Measurements from ENCODE around the gene CACNA1D. TPM values are rescaled to one million over a fixed set of nuclear protein-coding genes. Genes with fewer than 3 reads are reported as not detected.
"Not testable (repeated sequence)": the region's sequence is repeated elsewhere in the genome, so short reads cannot be mapped to it uniquely, and the experiment has no call there.

CACNA1D gene
- total RNA-seq, 1 donor from 2014 or later: 11.6 TPM

DNA sequence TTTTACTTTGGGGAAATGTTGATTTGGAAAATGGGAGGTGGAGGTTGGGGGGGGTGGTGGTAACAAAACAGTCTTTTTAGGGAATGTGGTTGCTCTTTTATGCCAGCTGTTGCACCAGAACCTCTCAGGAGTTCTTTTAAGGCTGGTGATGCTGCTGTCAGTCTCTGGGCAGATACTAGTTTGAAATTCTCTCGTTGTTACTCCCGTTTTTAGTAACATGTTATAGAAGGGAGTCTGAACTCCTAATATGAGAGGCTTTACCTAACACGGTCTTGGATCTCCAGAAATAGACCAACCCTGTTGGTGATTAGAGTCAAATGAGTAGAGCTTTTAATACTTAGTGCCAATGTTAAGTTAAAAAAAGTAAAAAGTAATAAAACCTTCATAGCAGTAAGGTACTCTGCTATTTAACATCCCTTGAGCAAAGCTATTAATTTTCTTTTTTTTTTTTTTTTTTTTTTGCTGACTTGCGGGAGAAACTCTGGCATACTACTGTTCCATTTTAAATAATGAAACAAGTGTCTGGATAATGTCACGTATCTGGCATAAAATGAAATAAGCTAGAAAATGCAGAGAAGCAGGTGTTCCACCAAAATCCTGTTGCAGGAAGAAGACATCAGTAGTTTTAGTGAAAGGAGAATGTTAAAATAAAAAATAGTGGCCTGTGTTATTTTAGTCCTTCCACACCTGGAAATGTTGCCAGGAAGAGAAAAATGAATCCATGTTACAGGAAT, 156.7 kb downstream of the CACNA1D start:
- DNase-seq (ENCODE audit: low spot score): peak; percentile 59

DNA sequence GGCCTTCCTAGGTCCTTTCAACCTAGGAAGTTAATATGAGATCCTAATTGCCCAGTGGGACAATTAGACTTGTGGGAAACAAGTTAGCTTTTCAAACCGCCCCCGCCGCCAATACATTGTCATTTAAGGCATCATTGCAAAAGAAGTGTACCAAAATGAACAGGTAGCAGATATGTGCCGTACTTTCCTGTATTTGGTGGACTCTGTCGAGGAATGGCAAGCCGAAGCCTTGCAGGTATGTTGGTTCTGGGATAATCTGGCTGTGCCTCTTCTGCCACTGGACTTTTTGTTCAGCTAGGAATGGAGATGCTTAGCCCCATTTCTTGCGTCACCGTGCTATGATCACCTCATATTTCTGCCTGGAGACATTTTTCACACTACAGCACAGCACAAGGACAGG, 157.5 kb downstream of the CACNA1D start:
- DNase-seq (ENCODE audit: low spot score): no peak

DNA sequence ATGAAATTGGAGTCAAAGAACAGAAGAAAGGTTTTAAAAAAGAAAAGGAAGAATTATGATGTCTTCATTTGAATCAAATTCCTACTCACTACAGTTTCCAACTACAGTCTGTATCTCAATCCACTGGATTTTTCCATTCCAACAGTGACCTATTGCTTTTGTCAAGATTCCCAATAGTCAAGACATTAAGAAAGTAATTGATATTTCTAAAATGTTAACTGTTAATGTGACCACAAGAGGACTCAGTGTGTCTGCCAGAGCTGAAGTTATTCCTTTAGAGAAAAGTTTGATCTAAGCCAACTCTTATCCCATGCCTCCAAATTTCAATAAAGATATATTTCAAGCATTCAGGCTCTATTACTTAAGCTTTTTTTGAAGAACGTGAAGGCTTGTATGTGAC, 163.2 kb downstream of the CACNA1D start:
- DNase-seq (ENCODE audit: low spot score): no peak

DNA sequence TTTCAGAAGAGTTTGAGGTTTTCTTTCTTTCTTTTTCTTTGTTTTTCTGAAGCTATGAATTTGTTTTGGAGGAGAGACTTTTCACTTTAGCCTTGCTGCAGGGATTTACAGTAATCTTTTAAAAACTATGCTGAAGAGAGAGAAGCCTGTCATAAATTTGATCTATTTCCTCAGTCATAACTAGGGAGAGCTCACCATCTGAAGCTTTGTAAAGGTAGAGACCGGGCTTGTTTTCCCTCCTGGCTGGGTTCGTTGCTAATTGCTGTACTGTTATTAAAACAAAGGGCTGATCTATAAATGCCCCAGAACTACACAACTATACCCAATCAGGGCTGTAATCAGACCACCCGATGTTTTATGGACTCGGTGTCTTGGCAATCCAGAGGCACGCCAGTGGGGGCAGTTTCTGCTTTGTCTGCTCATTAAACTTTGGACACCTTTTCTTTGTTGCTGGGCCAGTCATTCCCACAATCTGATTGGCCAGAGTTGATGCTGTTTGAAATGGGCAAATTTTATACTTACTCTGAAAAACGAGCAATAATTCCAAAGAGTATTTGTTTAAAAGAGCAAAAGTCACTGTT, 164.3 kb downstream of the CACNA1D start:
- no peak for DNase-seq (ENCODE audit: low spot score)

DNA sequence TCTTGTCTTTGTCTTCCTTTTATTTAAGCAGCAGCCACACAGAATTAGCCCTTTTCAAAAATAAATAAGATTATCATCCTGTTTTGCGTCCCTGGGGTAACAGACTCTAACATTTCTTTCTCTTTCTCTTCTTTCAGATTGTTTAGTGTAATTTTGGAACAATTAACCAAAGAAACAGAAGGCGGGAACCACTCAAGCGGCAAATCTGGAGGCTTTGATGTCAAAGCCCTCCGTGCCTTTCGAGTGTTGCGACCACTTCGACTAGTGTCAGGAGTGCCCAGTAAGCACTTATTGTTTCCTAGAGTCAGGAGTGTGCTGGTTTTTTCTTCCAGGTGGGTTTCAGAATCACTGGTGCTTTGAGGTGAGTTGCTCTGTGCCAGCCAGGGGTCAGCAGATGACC, 165.6 kb downstream of the CACNA1D start:
- DNase-seq (ENCODE audit: low spot score): no peak

DNA sequence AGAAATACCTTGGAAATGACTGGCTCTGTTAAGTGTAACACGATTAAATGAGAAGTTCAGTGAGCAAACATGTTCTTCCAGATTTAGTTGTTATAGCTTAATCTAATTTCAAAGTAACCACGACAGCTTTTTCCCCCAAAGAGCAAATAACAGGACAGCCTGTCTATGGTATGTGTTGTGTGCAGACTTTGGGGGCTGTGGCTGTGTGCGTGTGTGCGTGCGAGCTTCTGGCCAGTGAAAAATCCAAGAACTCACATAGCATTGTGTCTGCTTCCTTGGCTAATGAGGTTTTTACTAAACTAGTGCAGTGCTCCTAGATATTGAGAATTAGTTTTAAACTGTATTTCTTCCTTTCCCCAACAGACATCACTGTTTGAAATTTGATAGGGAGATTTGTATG, 167.1 kb downstream of the CACNA1D start:
- DNase-seq (ENCODE audit: low spot score): no peak

DNA sequence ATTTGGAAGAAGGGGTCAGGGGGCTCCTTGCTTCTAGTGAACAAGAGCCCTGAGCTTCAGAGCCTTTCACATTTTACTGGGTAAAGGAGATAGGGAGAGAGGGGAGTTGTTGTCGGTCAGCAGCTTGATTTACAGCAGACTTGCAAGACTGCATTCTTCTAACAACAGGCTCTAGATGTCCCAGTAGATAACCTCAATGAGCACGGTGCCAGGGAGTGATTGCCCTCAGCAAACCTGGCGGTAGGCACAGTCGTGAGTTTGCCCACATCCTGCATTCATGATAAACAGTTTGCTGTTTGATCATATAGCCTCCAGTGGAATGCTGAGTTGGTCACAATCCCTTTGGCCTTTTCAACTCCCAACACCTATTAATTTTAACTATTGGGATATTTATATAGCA, 170.4 kb downstream of the CACNA1D start:
- not testable (repeated sequence) for DNase-seq (ENCODE audit: low spot score)

DNA sequence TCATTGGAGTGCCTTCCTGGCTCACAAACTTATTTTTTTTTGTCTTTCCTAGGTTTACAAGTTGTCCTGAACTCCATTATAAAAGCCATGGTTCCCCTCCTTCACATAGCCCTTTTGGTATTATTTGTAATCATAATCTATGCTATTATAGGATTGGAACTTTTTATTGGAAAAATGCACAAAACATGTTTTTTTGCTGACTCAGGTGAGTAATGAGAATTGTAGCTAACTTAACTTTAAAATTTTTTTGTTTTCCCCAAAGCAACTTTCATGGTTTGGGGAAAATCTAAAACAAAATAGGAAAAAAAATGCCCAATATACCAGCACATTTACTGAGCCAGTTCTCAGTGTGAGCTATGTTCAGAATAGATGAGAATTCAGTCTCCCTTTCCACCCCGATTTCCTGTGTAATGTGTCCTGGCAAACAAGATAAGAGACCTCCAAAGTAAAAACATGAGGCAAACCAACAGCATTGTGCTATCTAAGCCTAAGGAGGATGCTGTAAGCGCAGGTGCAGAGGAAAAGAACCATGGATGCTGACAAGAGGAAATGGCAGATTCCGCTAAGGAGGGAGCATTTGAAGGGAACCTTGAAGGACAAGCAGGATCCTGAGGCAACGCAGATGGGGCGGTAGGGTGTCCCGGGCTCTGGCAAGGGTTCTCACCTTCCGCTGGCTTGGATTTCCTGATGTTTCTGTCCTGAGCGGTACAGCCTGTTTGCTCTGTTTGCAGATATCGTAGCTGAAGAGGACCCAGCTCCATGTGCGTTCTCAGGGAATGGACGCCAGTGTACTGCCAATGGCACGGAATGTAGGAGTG, 171.4 kb downstream of the CACNA1D start:
- no peak for DNase-seq (ENCODE audit: low spot score)

DNA sequence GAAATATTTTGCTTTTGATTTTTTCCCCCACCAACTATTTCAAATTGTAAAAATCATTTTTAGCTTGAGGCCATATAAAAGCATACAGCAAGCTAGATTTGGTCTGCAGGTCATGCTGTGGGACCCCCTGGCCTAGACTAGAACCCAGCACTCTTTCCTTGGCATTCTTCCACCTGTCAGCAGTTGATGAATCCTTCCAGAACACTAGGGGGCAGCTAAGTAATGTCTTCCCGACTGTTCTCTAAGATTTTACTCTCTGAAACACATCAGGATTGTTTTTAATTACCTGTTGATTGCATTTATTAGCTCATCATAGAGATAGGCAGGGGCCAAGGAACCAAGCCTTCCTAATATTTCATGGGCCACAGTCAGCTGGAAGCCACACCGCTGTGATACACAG, 174.5 kb downstream of the CACNA1D start:
- DNase-seq (ENCODE audit: low spot score): no peak

DNA sequence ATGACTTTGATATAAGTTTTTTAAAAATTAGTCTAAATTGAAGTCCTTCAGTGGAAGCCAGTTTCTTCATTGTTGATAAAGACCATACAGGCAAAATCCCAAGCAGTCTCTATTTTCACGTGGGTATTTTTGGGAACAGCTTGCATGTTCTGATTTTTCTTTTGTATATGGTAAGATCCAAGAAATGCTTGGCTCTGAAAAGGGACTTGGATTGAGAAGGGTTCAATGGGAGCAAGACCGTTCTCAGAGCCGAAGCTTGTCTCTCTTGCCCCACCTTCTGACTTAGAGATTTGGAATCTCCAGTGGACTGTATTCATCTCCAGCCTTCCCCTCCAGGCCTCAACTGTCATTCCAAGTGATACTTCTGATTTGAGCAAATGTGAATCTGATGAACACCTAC, 176.3 kb downstream of the CACNA1D start:
- no peak for DNase-seq (ENCODE audit: low spot score)

DNA sequence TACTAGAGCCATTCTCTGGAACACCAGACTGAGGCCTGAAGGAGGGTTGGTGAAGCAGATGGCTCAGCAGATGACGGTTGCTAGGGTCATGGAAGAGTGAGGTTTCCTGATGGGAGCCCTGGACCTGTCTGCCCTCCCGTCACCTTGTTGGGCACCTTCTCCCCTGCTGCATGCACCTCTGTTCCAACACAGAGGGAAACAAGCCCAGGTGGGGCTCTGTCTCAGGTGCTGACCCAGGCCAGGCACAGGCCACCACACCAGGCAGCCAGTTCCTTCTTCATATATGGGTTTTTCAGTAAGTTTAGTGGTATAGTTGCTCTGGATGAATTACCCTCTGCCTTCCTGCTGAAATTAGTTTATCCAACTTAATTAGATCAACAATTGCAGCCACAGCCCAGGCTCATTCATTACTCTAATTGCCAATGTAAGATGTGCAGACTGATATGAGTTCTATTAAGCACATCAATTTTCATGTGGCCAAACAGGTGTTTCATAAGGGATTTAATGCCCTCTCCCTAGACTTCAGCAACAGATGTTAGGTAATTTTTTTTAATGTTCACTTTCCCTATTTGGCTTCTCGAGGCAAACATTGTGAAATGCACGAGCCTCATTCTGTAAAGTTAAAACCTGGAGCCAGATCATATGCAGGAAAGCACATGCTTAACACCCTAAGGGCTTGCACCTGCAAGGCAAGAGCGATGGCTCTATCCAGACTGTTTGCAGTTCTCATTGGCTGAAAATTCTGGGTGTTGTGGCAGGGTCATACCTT, 177.0 kb downstream of the CACNA1D start:
- DNase-seq (ENCODE audit: low spot score): no peak

DNA sequence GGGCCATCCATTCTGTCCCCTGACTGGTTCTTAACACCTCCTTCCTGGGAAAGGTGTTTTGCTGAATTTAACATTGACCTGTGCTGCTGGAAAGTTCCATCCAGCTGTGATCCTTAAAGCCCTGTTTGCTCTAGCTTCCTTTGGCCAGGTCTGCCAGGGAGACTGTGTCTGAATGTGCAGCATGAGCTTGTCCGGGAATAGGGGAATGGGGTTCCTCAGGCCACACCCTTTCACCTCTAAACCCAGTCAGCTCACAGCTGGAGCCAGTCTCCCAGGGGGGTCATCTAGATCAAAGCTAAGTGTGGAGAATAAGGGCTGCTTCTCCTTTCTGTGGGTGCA, 177.5 kb downstream of the CACNA1D start:
- no peak for DNase-seq (ENCODE audit: low spot score)

DNA sequence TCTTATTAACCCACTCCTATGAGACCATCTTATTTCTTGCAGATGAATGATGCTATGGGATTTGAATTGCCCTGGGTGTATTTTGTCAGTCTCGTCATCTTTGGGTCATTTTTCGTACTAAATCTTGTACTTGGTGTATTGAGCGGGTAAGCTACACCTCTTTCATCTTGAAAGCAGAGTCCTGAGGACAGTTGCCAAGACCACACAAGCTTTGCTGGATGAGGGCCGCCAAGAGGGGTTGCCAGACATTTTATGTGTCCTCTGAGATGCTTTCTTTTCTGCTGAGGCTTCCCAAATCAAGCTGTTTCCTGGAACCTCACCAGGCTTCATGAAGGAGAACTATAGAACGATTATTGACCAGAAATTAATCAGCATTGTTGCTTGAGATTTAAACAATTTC, 178.6 kb downstream of the CACNA1D start:
- DNase-seq (ENCODE audit: low spot score): peak; percentile 28

DNA sequence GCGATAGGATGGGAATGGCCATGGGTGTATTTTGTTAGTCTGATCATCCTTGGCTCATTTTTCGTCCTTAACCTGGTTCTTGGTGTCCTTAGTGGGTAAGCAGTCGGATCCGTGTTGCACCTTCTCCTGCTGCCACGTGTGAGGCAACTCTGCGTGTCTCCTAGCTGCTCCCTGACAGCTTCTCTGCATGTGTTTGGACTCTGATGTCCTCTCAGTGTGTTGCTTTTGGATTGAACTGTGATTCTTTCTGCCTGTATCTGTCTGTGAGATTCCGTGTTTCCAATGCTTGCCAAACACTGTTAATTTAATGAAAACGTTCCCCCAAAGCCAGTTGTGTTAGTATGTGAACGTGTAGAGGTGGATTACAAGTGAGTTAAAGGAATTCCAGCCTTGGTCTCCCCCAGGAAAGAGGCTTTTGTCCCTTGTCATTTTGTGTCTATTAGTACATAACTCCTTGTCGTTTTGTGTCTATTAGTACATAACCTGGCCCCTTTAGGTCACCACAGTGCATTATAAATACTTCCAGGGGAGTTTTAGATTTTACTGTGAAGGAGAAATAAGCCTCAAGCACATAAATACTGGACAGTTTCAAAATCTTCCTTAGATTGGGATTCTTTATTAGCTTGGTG, 179.4 kb downstream of the CACNA1D start:
- DNase-seq (ENCODE audit: low spot score): no peak

DNA sequence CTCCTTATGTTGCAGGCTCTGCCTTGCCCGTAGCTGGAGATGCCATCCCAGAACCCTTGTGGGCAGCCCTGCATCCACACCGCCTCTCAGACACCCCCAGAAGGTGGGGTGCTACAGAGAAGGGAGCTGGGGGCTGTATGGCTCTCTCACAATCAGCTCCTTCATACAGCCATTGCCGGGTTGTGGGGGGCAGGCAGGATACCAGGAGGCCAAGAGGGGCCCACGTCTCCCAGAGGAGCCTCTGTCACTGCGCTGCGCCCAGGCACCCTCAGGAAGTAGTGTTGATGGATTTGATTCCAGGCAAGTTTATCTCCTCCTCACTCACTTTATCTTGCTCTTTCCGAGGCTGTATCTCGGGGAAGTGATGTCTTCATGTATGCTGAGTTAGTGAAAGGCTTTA, 180.2 kb downstream of the CACNA1D start:
- peak; percentile 53 for DNase-seq (ENCODE audit: low spot score)

DNA sequence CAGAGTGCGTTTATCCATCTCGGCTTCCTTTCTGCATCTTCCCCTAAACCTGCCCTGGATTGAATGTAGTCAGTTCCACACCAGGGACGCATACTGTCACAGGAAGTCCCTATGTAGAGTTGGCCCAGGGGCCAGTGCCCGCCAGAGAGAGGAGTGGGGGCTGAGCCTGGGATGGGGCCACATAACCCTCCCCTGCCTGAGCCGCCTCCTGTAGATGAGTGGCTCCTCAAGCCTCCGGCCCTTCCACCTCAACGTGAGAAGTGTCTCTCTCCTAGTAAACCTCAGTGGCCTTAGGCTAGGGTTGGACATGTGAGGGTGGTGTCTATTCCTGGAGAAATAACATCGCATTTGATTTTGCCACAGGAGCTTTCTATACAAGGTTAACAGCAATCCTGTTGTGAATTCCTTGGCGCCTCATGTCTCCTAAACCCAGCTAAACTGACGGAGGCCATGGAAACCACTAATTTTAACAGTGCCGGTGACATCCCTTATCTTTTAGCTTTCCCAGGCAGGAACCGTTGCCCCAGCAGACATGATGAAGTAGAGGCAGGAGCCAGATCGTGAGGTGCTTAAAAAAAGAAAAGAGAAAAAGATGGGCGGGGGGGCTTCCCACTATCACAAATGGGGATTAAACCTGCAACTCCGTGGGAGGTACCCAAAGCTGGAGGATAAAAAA, 180.7 kb downstream of the CACNA1D start:
- no peak for DNase-seq (ENCODE audit: low spot score)

DNA sequence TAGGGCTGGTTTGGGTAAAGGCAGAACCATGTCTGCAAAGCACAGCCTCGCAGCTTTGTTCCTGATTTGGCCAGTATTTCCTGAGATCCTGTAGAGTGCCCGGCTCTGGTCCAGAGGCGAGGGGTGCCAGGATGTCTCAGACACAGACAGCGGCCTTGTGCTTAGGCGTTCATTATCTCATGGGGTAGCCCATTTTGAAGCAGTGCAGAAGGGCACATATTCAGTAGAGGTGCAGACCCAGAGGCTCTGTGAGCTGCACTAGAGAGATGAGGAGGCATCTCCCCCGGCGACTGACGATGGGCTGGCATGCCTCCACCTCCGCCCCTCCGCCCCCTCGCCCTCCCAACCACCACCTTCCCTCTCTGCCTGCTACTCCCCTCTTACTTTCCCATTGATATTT, 181.5 kb downstream of the CACNA1D start:
- DNase-seq (ENCODE audit: low spot score): no peak

DNA sequence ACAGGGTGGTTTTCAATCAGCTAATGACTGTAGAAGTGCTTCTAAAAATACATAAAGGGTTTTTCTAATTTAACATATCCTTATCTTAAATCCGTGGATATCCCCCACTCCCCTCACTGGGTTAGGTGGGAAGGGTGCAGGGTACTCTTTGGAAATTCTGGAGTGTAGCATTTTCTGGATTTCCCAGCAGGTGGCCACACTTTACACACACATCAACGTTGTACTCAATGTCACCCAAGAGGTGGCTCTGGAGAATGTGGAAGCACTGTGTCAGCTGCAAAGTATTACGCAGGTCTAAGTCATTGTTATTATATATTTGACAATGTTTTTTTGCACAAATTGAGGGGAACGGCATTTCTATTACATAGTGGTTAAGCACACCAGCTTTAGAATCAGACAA, 183.0 kb downstream of the CACNA1D start:
- DNase-seq (ENCODE audit: low spot score): no peak

DNA sequence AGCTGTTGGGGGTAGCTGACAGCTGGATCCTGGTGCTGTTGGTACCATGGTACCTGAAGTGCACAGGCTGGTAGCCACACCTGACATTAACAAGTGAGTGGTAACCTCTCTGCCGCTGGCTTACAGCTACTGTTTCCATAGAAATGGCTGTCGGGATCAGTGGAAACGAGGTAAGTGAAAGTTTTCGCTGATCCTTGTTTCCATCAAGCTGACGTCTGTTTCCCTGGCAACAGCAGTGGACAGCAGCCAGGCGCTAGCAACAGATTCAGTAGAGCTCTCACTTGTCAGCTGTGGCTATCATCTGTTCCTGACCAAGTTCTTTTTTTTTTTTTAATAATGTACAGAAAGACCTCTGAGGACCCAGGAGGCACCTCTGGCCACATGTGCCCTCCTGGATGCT, 185.6 kb downstream of the CACNA1D start:
- peak; percentile 90 for DNase-seq (ENCODE audit: low spot score)

DNA sequence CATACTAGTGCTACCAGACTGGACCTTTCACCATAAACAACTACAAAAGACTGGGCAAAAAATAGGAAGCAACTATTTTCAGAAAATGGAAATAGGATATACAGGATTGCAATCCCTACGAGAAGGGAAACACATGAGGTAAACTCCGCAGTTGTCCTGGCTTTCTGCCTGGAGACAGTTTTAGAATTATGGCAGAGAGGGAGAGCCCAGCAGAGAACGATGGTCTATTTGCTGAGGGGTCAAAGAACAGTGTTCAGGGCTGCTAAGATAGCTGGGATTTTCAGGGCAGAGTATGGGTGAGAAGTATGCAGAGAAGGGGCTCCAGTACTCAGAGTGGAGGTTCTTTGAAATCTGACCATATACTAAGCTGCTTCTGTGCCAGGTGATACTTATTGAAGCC, 188.4 kb downstream of the CACNA1D start:
- no peak for DNase-seq (ENCODE audit: low spot score)

DNA sequence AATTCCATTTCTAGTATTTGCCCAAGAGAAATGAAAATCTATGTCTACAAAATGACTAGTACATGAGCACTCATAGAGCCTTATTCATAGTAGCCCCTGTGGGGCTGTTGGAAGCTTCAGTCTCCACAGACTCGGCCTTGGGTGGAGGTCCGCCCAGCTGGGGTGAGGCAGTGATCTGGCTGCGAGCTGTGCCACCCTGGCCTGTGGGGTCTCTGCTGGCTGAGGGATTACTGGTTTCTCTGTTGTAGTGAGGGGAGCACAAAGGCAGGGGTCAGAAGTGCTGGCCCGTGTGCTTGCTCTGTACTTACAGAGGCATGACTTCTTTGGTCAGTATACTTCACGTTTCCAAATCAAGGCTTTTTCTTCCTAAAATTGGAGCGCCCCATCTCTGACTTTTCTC, 193.7 kb downstream of the CACNA1D start:
- DNase-seq (ENCODE audit: low spot score): no peak

Measured in umbilical cord (tissue), 2 donors.